Endothelial cell of umbilical vein (primary cell): ENCODE data around the gene SLC25A41.

Source experiments
- CTCF ChIP-seq, 2 donors: IDR thresholded peaks; 1 replicate in 1 of 2; 2 replicates in 1 of 2; pipeline ENCODE4 v1.5.1; 2011; ENCODE audit warnings: low read length in 2 of 2, mild to moderate bottlenecking in 2 of 2, moderate library complexity in 2 of 2, control low read depth in 1 of 2, inconsistent platforms in 1 of 2, low read depth in 1 of 2; ENCODE audit not compliant: insufficient read depth in 1 of 2; ENCODE audit errors: extremely low read depth in 1 of 2
- EZH2 ChIP-seq: IDR thresholded peaks from 2 replicates; pipeline ENCODE4 v1.6.1; 2012; ENCODE audit warnings: borderline replicate concordance, low read depth, mild to moderate bottlenecking, moderate library complexity, low read length, inconsistent platforms; ENCODE audit not compliant: severe bottlenecking
- MAX ChIP-seq: IDR thresholded peaks from 2 replicates; pipeline ENCODE4 v1.6.1; 2011; ENCODE audit not compliant: insufficient read depth, insufficient read length
- POLR2A ChIP-seq: IDR thresholded peaks from 2 replicates; pipeline ENCODE4 v1.6.1; 2012; ENCODE audit warnings: low read depth, mild to moderate bottlenecking, control low read depth, low read length
- POLR2AphosphoS5 ChIP-seq: IDR thresholded peaks from 2 replicates; pipeline ENCODE4 v1.6.1; 2012; ENCODE audit warnings: low read depth, mild to moderate bottlenecking, control low read depth, low read length, moderate library complexity; ENCODE audit not compliant: insufficient read depth

- TF ChIP-seq CTCF (IDR thresholded peaks at IDR 0.05; ENCODE audit: extremely low read depth in 1 of 2, insufficient read depth in 1 of 2, low read depth in 1 of 2, low read length in 2 of 2) (no peak), POLR2AphosphoS5 (no peak), MAX (no peak), POLR2A (no peak), EZH2 (no peak)
Observed at GRCh38 chr19:6379744-6380143, 53.8 kb downstream of the SLC25A41 start.
